H1 (cell line): ENCODE measurements around the gene WFDC10B. TPM values are rescaled to one million over a fixed set of nuclear protein-coding genes. Genes with fewer than 3 reads are reported as not detected.

Experiments
- CTCF ChIA-PET: fragments of 300-600 bp; sonication (Branson Sonifier 250); formaldehyde crosslinking; loops from one replicate; lab custom pipeline; 2021; ENCODE audit not compliant: partially characterized antibody; lab: Charles Lee
- POLR2A ChIA-PET: fragments of 300-600 bp; sonication (Branson Sonifier 250); formaldehyde crosslinking; loops from one replicate; lab custom pipeline; 2021; ENCODE audit warnings: inconsistent platforms; ENCODE audit not compliant: partially characterized antibody; lab: Charles Lee
- DNase-seq, 2 experiments: peaks; one replicate each; pipeline versions ENCODE4 v3.0.0 to v3.0.0-alpha.2; 2010 to 2022; ENCODE audit warnings: low spot score in 2 of 2, low read depth in 1 of 2, mixed read lengths in 1 of 2
- FAIRE-seq: peaks from 2 replicates; lab custom pipeline; 2011; peaks lifted over from hg19 to GRCh38; lab: Jason Lieb, UNC
- H2AFZ ChIP-seq: 2 replicates; pipeline ENCODE4 v1.8.1; 2012; ENCODE audit warnings: low read length, inconsistent platforms
- H2AK5ac ChIP-seq: 2 replicates; pipeline ENCODE4 v1.6.1; 2013; ENCODE audit warnings: low read depth, low read length
- H2BK120ac ChIP-seq: replicated peaks from 2 replicates; pipeline ENCODE3; 2013; ENCODE audit warnings: low read depth, low read length, inconsistent platforms
- H2BK12ac ChIP-seq: 2 replicates; pipeline ENCODE4 v1.6.1; 2013; ENCODE audit warnings: low read depth, low read length
- H2BK15ac ChIP-seq: 2 replicates; pipeline ENCODE4 v1.6.1; 2013; ENCODE audit warnings: low read length
- H2BK20ac ChIP-seq: 2 replicates; pipeline ENCODE4 v1.6.1; 2013; ENCODE audit warnings: low read length
- H2BK5ac ChIP-seq: 2 replicates; pipeline ENCODE4 v1.6.1; 2013; ENCODE audit warnings: low read depth, low read length
- H3K14ac ChIP-seq: 2 replicates; pipeline ENCODE4 v1.6.1; 2013; ENCODE audit warnings: inconsistent platforms; ENCODE audit not compliant: insufficient read length
- H3K18ac ChIP-seq: 2 replicates; pipeline ENCODE4 v1.6.1; 2013; ENCODE audit warnings: low read length; ENCODE audit errors: extremely low read depth
- H3K23ac ChIP-seq: 2 replicates; pipeline ENCODE4 v1.6.1; 2013; ENCODE audit warnings: inconsistent platforms; ENCODE audit not compliant: insufficient read length
- H3K23me2 ChIP-seq: 2 replicates; pipeline ENCODE4 v1.6.1; 2013; ENCODE audit warnings: low read depth, low read length
- H3K27ac ChIP-seq: 2 replicates; pipeline ENCODE4 v1.6.1; 2011; ENCODE audit warnings: low read depth, low read length, inconsistent platforms
- H3K27me3 ChIP-seq, 4 experiments: replicated peaks in 1 of 4; 1 replicate in 1 of 4; 2 replicates in 3 of 4; pipeline versions ENCODE4 v1.6.1 to v1.8.1; 2011 to 2013; ENCODE audit warnings: low read length in 3 of 4, mild to moderate bottlenecking in 3 of 4, inconsistent platforms in 2 of 4, mixed read lengths in 2 of 4, moderate library complexity in 1 of 4; ENCODE audit not compliant: control insufficient read depth in 3 of 4, insufficient read depth in 3 of 4; ENCODE audit errors: extremely low read depth in 1 of 4
- H3K36me3 ChIP-seq, 4 experiments: 2 replicates each; pipeline versions ENCODE4 v1.6.1 to v1.8.1; 2011 to 2013; ENCODE audit warnings: mild to moderate bottlenecking in 4 of 4, low read length in 3 of 4, moderate library complexity in 2 of 4, control low read depth in 1 of 4, inconsistent platforms in 1 of 4; ENCODE audit not compliant: insufficient read depth in 4 of 4, control insufficient read depth in 2 of 4
- H3K4ac ChIP-seq: replicated peaks from 2 replicates; pipeline ENCODE3; 2013; ENCODE audit warnings: low read length, low read depth, mixed read lengths, inconsistent platforms; ENCODE audit not compliant: insufficient read length
- H3K4me1 ChIP-seq, 4 experiments: replicated peaks in 1 of 4; 1 replicate in 1 of 4; 2 replicates in 3 of 4; pipeline versions ENCODE4 v1.6.1 to v1.8.1; 2011 to 2013; ENCODE audit warnings: low read length in 3 of 4, inconsistent platforms in 2 of 4, mixed read lengths in 1 of 4; ENCODE audit not compliant: insufficient read depth in 4 of 4, control insufficient read depth in 3 of 4
- H3K4me2 ChIP-seq, 2 experiments: 2 replicates each; pipeline versions ENCODE4 v1.6.1 to v1.8.1; 2011 to 2013; ENCODE audit warnings: low read depth in 2 of 2, low read length in 2 of 2, control low read depth in 1 of 2, inconsistent platforms in 1 of 2, mild to moderate bottlenecking in 1 of 2; ENCODE audit not compliant: insufficient read depth in 1 of 2
- H3K4me3 ChIP-seq, 4 experiments: fragments of 200-600, 300-600 bp in 1 of 4; sonication (generic), shearing (Covaris generic), sonication (Bioruptor Twin) in 1 of 4; 2 replicates each; pipeline versions ENCODE4 v1.5.1 to v1.8.1; 2011 to 2016; ENCODE audit warnings: low read length in 4 of 4, low read depth in 3 of 4, control low read depth in 2 of 4, inconsistent platforms in 2 of 4, mild to moderate bottlenecking in 2 of 4, mixed read lengths in 1 of 4, moderate library complexity in 1 of 4; ENCODE audit not compliant: insufficient read depth in 2 of 4; ENCODE audit errors: extremely low read depth in 1 of 4
- H3K56ac ChIP-seq: replicated peaks from 2 replicates; pipeline ENCODE3; 2013; ENCODE audit warnings: low read depth, mild to moderate bottlenecking, mixed read lengths, low read length, inconsistent platforms; ENCODE audit not compliant: insufficient read length
- H3K79me1 ChIP-seq: 2 replicates; pipeline ENCODE4 v1.6.1; 2013; ENCODE audit warnings: low read depth, low read length, control low read depth
- H3K79me2 ChIP-seq, 2 experiments: 2 replicates each; pipeline versions ENCODE4 v1.6.1 to v1.8.1; 2012 to 2013; ENCODE audit warnings: low read length in 2 of 2, mild to moderate bottlenecking in 2 of 2, inconsistent platforms in 1 of 2; ENCODE audit not compliant: insufficient read depth in 2 of 2, control insufficient read depth in 1 of 2
- H3K9ac ChIP-seq, 4 experiments: replicated peaks in 1 of 4; 1 replicate in 1 of 4; 2 replicates in 3 of 4; pipeline versions ENCODE4 v1.6.1 to v1.8.1; 2011 to 2013; ENCODE audit warnings: low read depth in 3 of 4, low read length in 3 of 4, control low read depth in 2 of 4, mild to moderate bottlenecking in 2 of 4, moderate library complexity in 2 of 4, inconsistent platforms in 1 of 4; ENCODE audit errors: extremely low read depth in 1 of 4
- H3K9me3 ChIP-seq, 2 experiments: 2 replicates each; pipeline versions ENCODE4 v1.6.1 to v1.8.1; 2012 to 2013; ENCODE audit warnings: mild to moderate bottlenecking in 2 of 2, moderate library complexity in 2 of 2, control low read depth in 1 of 2, inconsistent platforms in 1 of 2, low read depth in 1 of 2, low read length in 1 of 2, mixed read lengths in 1 of 2; ENCODE audit not compliant: insufficient read depth in 2 of 2
- H4K20me1 ChIP-seq, 2 experiments: replicated peaks in 1 of 2; 2 replicates each; pipeline versions ENCODE3 to v1.8.1; 2011 to 2013; ENCODE audit warnings: inconsistent platforms in 2 of 2, low read length in 2 of 2, mild to moderate bottlenecking in 1 of 2; ENCODE audit not compliant: insufficient read depth in 2 of 2, control insufficient read depth in 1 of 2
- H4K5ac ChIP-seq: 2 replicates; pipeline ENCODE4 v1.6.1; 2013; ENCODE audit warnings: low read length, low read depth, mixed read lengths, inconsistent platforms; ENCODE audit not compliant: insufficient read length
- H4K8ac ChIP-seq: 2 replicates; pipeline ENCODE4 v1.8.0; 2013; ENCODE audit warnings: mild to moderate bottlenecking, moderate library complexity, low read length, inconsistent platforms; ENCODE audit not compliant: insufficient read depth; ENCODE audit errors: extremely low read depth
- H4K91ac ChIP-seq: replicated peaks from 2 replicates; pipeline ENCODE3; 2013; ENCODE audit warnings: low read length, mixed read lengths, inconsistent platforms; ENCODE audit not compliant: insufficient read length
- BACH1 ChIP-seq: IDR thresholded peaks from 2 replicates; pipeline ENCODE4 v1.6.1; 2012; ENCODE audit warnings: low read length, improper control_type of control experiment
- CHD1 ChIP-seq: IDR thresholded peaks from 2 replicates; pipeline ENCODE4 v1.6.1; 2012; ENCODE audit warnings: low read depth, low read length, improper control_type of control experiment
- CTBP2 ChIP-seq: IDR thresholded peaks from 2 replicates; pipeline ENCODE4 v1.7.0; 2011; ENCODE audit warnings: borderline replicate concordance, mild to moderate bottlenecking, moderate library complexity, mixed read lengths, low read length; ENCODE audit not compliant: insufficient read depth, insufficient read length
- EZH2 ChIP-seq: fragments of 200-600 bp; sonication (generic); IDR thresholded peaks from 2 replicates; pipeline ENCODE4 v1.7.1; 2012; ENCODE audit warnings: low read depth, mild to moderate bottlenecking, moderate library complexity, low read length, inconsistent platforms; ENCODE audit not compliant: severe bottlenecking
- MAFK ChIP-seq: IDR thresholded peaks from 2 replicates; pipeline ENCODE4 v1.6.1; 2012; ENCODE audit warnings: low read depth, mild to moderate bottlenecking, improper control_type of control experiment, low read length
- PHF8 ChIP-seq: fragments of 200-600 bp; sonication (generic); conservative IDR thresholded peaks from 2 replicates; pipeline ENCODE4 v1.7.1; 2012; ENCODE audit warnings: low read depth, mild to moderate bottlenecking, inconsistent platforms, low read length, moderate library complexity
- RAD21 ChIP-seq, 2 experiments: IDR thresholded peaks in 1 of 2; conservative IDR thresholded peaks in 1 of 2; 2 replicates each; pipeline ENCODE4 v1.6.1; 2011; ENCODE audit warnings: low read depth in 2 of 2, low read length in 2 of 2, improper control_type of control experiment in 1 of 2, inconsistent platforms in 1 of 2, mild to moderate bottlenecking in 1 of 2, moderate library complexity in 1 of 2
- SP4 ChIP-seq: IDR thresholded peaks from 2 replicates; pipeline ENCODE4 v1.6.1; 2012; ENCODE audit warnings: low read length, inconsistent platforms
- TBP ChIP-seq: IDR thresholded peaks from 2 replicates; pipeline ENCODE4 v1.6.1; 2011; ENCODE audit warnings: low read depth, low read length, improper control_type of control experiment
- YY1 ChIP-seq: IDR thresholded peaks from 2 replicates; pipeline ENCODE4 v1.6.1; 2011; ENCODE audit warnings: low read depth, mild to moderate bottlenecking, low read length
- polyA plus RNA-seq, 7 experiments: library from polyadenylated mRNA; depleted of rRNA in 3 of 7; stranded (reverse) in 5 of 7; unstranded in 2 of 7; fragments of >200 nt in 5 of 7; fragments of 200-250 nt in 2 of 7; gene quantifications; 1 replicate in 5 of 7; 2 replicates in 1 of 7; 4 replicates in 1 of 7; pipeline versions ENCODE4 v1.2.1 to v1.2.3, GENCODE V29; 2011 to 2013; ENCODE audit warnings: missing spikeins in 2 of 7, mixed read lengths in 2 of 7
- total RNA-seq: library from RNA; stranded (reverse); fragmentation: NEBNext Ultra II Directional; extraction: Animal tissue kit (Norgen Biotek cat#: 25700); gene quantifications from 2 replicates; pipeline ENCODE4 v1.2.1, GENCODE V29; 2021

The WFDC10B gene
- total and polyA plus RNA-seq, 2 of the 8 experiments (the other 6 are each of a cell fraction or from before 2014, with no cell fraction given) = 0.21 to 0.54 TPM

DNA sequence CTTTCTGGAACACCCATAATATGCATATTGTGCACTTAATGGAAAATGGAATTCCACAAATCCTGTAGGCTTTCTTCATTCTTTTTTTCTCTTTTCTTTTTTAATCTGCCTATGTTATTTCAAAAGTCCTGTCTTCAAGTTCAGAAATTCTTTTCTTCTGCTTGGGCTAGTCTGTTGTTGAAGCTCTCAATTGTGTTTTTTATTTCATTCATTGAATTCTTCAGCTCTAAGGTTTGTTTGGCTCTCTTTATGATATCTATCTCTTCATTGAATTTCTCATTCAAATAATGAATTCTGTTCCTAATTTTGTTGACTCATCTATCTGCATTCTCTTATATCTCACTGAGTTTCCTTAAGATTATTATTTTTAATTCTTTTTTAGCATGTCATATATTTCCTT, 27.4 kb upstream of the WFDC10B start:
- Histone ChIP-seq H3K23me2 (no peaks in the 10 kb centered on the region), H4K20me1 (no peaks in the 10 kb centered on the region), H2BK12ac (no peak overlapping the region), H3K9ac (no peak overlapping the region), H2AFZ (no peak overlapping the region), H3K23ac (no peak overlapping the region), H3K4me1 (no peaks in the 10 kb centered on the region), H3K79me1 (no peaks in the 10 kb centered on the region), H3K79me2 (no peaks in the 10 kb centered on the region), H4K8ac (no peak overlapping the region), H2BK120ac (no peak overlapping the region), H3K4me3 (no peak overlapping the region), H3K4ac (no peak overlapping the region), H3K36me3 (peaks cover 0 to 3% (median 0%) of the 10 kb centered on the region in 4 experiments; a peak in 1 of 8 replicates), H3K9me3 (peaks cover 9 to 11% of the 10 kb centered on the region in 2 experiments; a peak in 3 of 4 replicates), H3K56ac (no peak overlapping the region), H4K5ac (no peak overlapping the region), H2BK20ac (no peak overlapping the region), H4K91ac (no peak overlapping the region), H3K27me3 (no peaks in the 10 kb centered on the region), H2BK15ac (no peak overlapping the region), H2AK5ac (no peak overlapping the region), H3K27ac (no peak overlapping the region), H3K18ac (no peak overlapping the region), H3K14ac (no peak overlapping the region), H2BK5ac (no peak overlapping the region)
- ChIA-PET CTCF (interaction anchor here (0.8 to 0.9 kb wide), 2 partner anchors 24 to 39 kb away, joined by 4 read pairs; no protein-coding TSS in a partner anchor), POLR2A (no interaction called here)
- FAIRE-seq (peak; percentile 28), DNase-seq (no peak)
- TF ChIP-seq CHD1 = no peak
- no peak for TF ChIP-seq TBP
- no peak for TF ChIP-seq EZH2
- TF ChIP-seq PHF8 = no peak
- no peak for TF ChIP-seq BACH1
- no peak for TF ChIP-seq MAFK
- TF ChIP-seq YY1 = no peak
- no peak for TF ChIP-seq SP4
- no peak for TF ChIP-seq RAD21 (IDR thresholded peaks at IDR 0.05 in 1 of 2, conservative IDR thresholded peaks at IDR 0.05 in 1 of 2; ENCODE audit: low read depth in 2 of 2, low read length in 2 of 2)
- TF ChIP-seq CTBP2 = no peak
- TF ChIP-seq, all 59 proteins: peak for 0
- H3K4me2 ChIP-seq = no peak overlapping the region
